SK-N-SH (cell line): Measurements from ENCODE around the gene KIAA0232.

Source experiments
- GABPA ChIP-seq: IDR thresholded peaks from 2 replicates; pipeline ENCODE4 v1.4.0; 2012; ENCODE audit warnings: low read depth, mild to moderate bottlenecking
- MAX ChIP-seq: IDR thresholded peaks from 2 replicates; pipeline ENCODE4 v1.4.0; 2012; ENCODE audit warnings: low read depth
- TF ChIP-seq, protein P1 (sequence below): fragments of 200-600 bp; sonication (generic); IDR thresholded peaks from 2 replicates; pipeline ENCODE4 v1.6.1; 2017; ENCODE audit warnings: antibody characterized with exemption, mild to moderate bottlenecking, moderate library complexity

- TF ChIP-seq GABPA (no peak), MAX (no peak)
- TF ChIP-seq, protein P1, sequence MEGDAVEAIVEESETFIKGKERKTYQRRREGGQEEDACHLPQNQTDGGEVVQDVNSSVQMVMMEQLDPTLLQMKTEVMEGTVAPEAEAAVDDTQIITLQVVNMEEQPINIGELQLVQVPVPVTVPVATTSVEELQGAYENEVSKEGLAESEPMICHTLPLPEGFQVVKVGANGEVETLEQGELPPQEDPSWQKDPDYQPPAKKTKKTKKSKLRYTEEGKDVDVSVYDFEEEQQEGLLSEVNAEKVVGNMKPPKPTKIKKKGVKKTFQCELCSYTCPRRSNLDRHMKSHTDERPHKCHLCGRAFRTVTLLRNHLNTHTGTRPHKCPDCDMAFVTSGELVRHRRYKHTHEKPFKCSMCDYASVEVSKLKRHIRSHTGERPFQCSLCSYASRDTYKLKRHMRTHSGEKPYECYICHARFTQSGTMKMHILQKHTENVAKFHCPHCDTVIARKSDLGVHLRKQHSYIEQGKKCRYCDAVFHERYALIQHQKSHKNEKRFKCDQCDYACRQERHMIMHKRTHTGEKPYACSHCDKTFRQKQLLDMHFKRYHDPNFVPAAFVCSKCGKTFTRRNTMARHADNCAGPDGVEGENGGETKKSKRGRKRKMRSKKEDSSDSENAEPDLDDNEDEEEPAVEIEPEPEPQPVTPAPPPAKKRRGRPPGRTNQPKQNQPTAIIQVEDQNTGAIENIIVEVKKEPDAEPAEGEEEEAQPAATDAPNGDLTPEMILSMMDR, result no peak
These were observed 24.5 kb downstream of the KIAA0232 start for GRCh38 chr4:6806924-6807626.
